GM12878 (cell line): ENCODE data around the gene BLOC1S6. TPM values are rescaled to one million over a fixed set of nuclear protein-coding genes. Genes with fewer than 3 reads are reported as not detected.

Experiments used
- ATAC-seq: fragments of 200-7000 bp; cut with Tn5 transposase; 3 replicates; pipeline ENCODE4 v1.9.1; 2020; ENCODE audit warnings: mild to moderate bottlenecking, moderate library complexity
- BruUV-seq: library from RNA; stranded (reverse); fragments of 400-500 nt; replicated peaks from 2 replicates; lab custom pipeline; 2021; lab: Mats Ljungman, UMichigan
- CTCF ChIA-PET: fragments of 300-600 bp; sonication (Branson Sonifier 250); formaldehyde crosslinking; extraction: SDS; loops from one replicate; lab custom pipeline; 2021; ENCODE audit warnings: inconsistent platforms; lab: Yijun Ruan, JAX
- POLR2A ChIA-PET: fragments of 350-600 bp; formaldehyde crosslinking; extraction: SDS; loops from one replicate; lab custom pipeline; 2021; ENCODE audit warnings: inconsistent platforms; lab: Charles Lee
- RAD21 ChIA-PET: fragments of 300-600 bp; sonication (Branson Sonifier 250); formaldehyde crosslinking; loops from one replicate; lab custom pipeline; 2023; ENCODE audit warnings: antibody characterized with exemption; ENCODE audit not compliant: unreplicated experiment; lab: Charles Lee
- SMC1A ChIA-PET: fragments of 300-600 bp; sonication (Branson Sonifier 250); formaldehyde crosslinking; loops from one replicate; lab custom pipeline; 2023; ENCODE audit not compliant: unreplicated experiment, uncharacterized antibody; lab: Charles Lee
- DNase-seq: peaks from one replicate; pipeline ENCODE4 v3.0.0-alpha.2; 2011; ENCODE audit warnings: low read depth, low spot score
- FAIRE-seq: peaks from 3 replicates; lab custom pipeline; 2011; peaks lifted over from hg19 to GRCh38; lab: Jason Lieb, UNC
- H2AFZ ChIP-seq: 2 replicates; pipeline ENCODE4 v1.6.0; 2011; ENCODE audit warnings: low read depth, low read length, control low read depth; ENCODE audit not compliant: control insufficient read depth
- H3K27ac ChIP-seq: 2 replicates; pipeline ENCODE4 v1.5.1; 2011; ENCODE audit warnings: control low read depth; ENCODE audit not compliant: control insufficient read depth, insufficient read depth
- H3K27me3 ChIP-seq, 2 experiments: replicated peaks in 1 of 2; 2 replicates each; pipeline versions ENCODE4 v1.6.0 to v1.6.1; 2011; ENCODE audit warnings: low read length in 1 of 2; ENCODE audit not compliant: control insufficient read depth in 2 of 2, insufficient read depth in 2 of 2
- H3K36me3 ChIP-seq, 2 experiments: 2 replicates each; pipeline ENCODE4 v1.5.1; 2011; ENCODE audit warnings: low read length in 1 of 2; ENCODE audit not compliant: control insufficient read depth in 2 of 2, insufficient read depth in 2 of 2
- H3K4me1 ChIP-seq: 2 replicates; pipeline ENCODE4 v1.6.1; 2011; ENCODE audit warnings: mild to moderate bottlenecking, low read length, moderate library complexity, mixed read lengths; ENCODE audit not compliant: control insufficient read depth, insufficient read depth
- H3K4me2 ChIP-seq: 2 replicates; pipeline ENCODE4 v1.6.0; 2011; ENCODE audit warnings: control low read depth; ENCODE audit not compliant: control insufficient read depth, insufficient read depth
- H3K4me3 ChIP-seq: fragments of 200-600 bp; sonication (generic); 2 replicates; pipeline ENCODE4 v1.5.1; 2016
- H3K79me2 ChIP-seq: 2 replicates; pipeline ENCODE4 v1.6.0; 2011; ENCODE audit warnings: low read length; ENCODE audit not compliant: control insufficient read depth, insufficient read depth
- H3K9ac ChIP-seq: 2 replicates; pipeline ENCODE4 v1.8.0; 2011; ENCODE audit warnings: low read length, control low read depth, mixed read lengths; ENCODE audit not compliant: control insufficient read depth, insufficient read depth
- H3K9me3 ChIP-seq: replicated peaks from 3 replicates; pipeline ENCODE4 v1.5.1; 2011; ENCODE audit warnings: mild to moderate bottlenecking, low read length; ENCODE audit not compliant: control insufficient read depth, insufficient read depth
- H4K20me1 ChIP-seq: 2 replicates; pipeline ENCODE4 v1.6.0; 2011; ENCODE audit not compliant: control insufficient read depth, insufficient read depth
- BMI1 ChIP-seq: fragments of 450-650 bp; IDR thresholded peaks from 2 replicates; pipeline ENCODE4 v1.6.1; 2016; ENCODE audit warnings: mild to moderate bottlenecking, moderate library complexity, borderline replicate concordance
- E4F1 ChIP-seq: fragments of 450-650 bp; IDR thresholded peaks from 2 replicates; pipeline ENCODE4 v1.6.1; 2018; ENCODE audit warnings: borderline replicate concordance, mild to moderate bottlenecking; ENCODE audit not compliant: partially characterized antibody
- HDAC6 ChIP-seq: fragments of 200-600 bp; sonication (generic); IDR thresholded peaks from one replicate; pipeline ENCODE4 v1.8.0; 2017; ENCODE audit warnings: antibody characterized with exemption; ENCODE audit not compliant: unreplicated experiment
- HDGF ChIP-seq: fragments of 450-650 bp; IDR thresholded peaks from 2 replicates; pipeline ENCODE4 v1.6.1; 2016; ENCODE audit warnings: antibody characterized with exemption
- JUND ChIP-seq: IDR thresholded peaks from 2 replicates; pipeline ENCODE4 v1.6.1; 2012; ENCODE audit warnings: low read depth, mild to moderate bottlenecking, low read length, improper control_type of control experiment, moderate library complexity
- LARP7 ChIP-seq: fragments of 450-650 bp; IDR thresholded peaks from 2 replicates; pipeline ENCODE4 v1.6.1; 2017; ENCODE audit warnings: mild to moderate bottlenecking
- NR2C2 ChIP-seq: IDR thresholded peaks from 2 replicates; pipeline ENCODE4 v1.6.1; 2011; ENCODE audit warnings: borderline replicate concordance, low read depth; ENCODE audit not compliant: control insufficient read depth, insufficient read length
- RAD51 ChIP-seq: fragments of 450-650 bp; IDR thresholded peaks from 2 replicates; pipeline ENCODE4 v1.6.1; 2016; ENCODE audit warnings: moderate library complexity, mild to moderate bottlenecking, inconsistent platforms
- SIX5 ChIP-seq: IDR thresholded peaks from 2 replicates; pipeline ENCODE4 v1.6.1; 2011; ENCODE audit warnings: mild to moderate bottlenecking, low read depth, low read length, moderate library complexity; ENCODE audit not compliant: severe bottlenecking
- SREBF2 ChIP-seq: IDR thresholded peaks from 2 replicates; pipeline ENCODE4 v1.6.1; 2012; ENCODE audit warnings: mild to moderate bottlenecking, low read length
- STAT1 ChIP-seq: fragments of 450-650 bp; conservative IDR thresholded peaks from 2 replicates; pipeline ENCODE4 v1.6.1; 2014; ENCODE audit warnings: antibody characterized with exemption, mild to moderate bottlenecking
- ZNF592 ChIP-seq: fragments of 450-650 bp; IDR thresholded peaks from 2 replicates; pipeline ENCODE4 v1.6.1; 2017; ENCODE audit warnings: mild to moderate bottlenecking, moderate library complexity
- WGBS: methylation state at CpG from one replicate; pipeline ENCODE4 v1.1.6; 2016; ENCODE audit warnings: low lambda C conversion rate; ENCODE audit not compliant: insufficient replicate concordance, insufficient coverage; ENCODE audit errors: missing lambda C conversion rate; 5-methylcytosine and 5-hydroxymethylcytosine counted together
- in situ Hi-C: fragments of 300-500 bp; cut with MboI; formaldehyde crosslinking; loops from 9 replicates; pipeline ENCODE4 v1.14.3; 2018; ENCODE audit warnings: mixed read lengths
- intact Hi-C: fragments of 100-400 bp; cut with micrococcal nuclease; formaldehyde crosslinking; loops from one replicate; pipeline ENCODE4 v1.14.2; 2022; ENCODE audit not compliant: unreplicated experiment
- polyA plus RNA-seq, 11 experiments: library from polyadenylated mRNA; depleted of rRNA in 4 of 11; unstranded in 6 of 11; stranded (reverse) in 5 of 11; fragments of >200 nt; fragmentation: Nextera tagmentation in 4 of 11; fragmentation: Illumina TruSeq in 1 of 11; extraction: Ambion mirVana in 4 of 11; extraction: Trizol in 1 of 11; gene quantifications; 1 replicate in 1 of 11; 2 replicates in 10 of 11; pipeline versions ENCODE4 v1.2.1 to v1.2.3, GENCODE V29; 2011 to 2016; ENCODE audit warnings: inconsistent platforms in 2 of 11, missing spikeins in 2 of 11, low read depth in 1 of 11
- total RNA-seq, 4 experiments: library from RNA; depleted of rRNA in 3 of 4; stranded (reverse); fragments of >200 nt in 3 of 4; fragmentation: Illumina TruSeq in 1 of 4; extraction: Trizol in 1 of 4; gene quantifications; 2 replicates each; pipeline versions ENCODE4 v1.2.1 to v1.2.3, GENCODE V29; 2013 to 2021
- TF ChIP-seq, protein P1 (sequence below): fragments of 450-650 bp; IDR thresholded peaks from 2 replicates; pipeline ENCODE4 v1.6.1; 2017; ENCODE audit warnings: mild to moderate bottlenecking, low read depth, inconsistent platforms; ENCODE audit not compliant: poor library complexity, severe bottlenecking

BLOC1S6 gene
- total and polyA plus RNA-seq, 10 of the 15 experiments (the other 5 are each of a cell fraction or from before 2014, with no cell fraction given) = 13.5 to 48.8 (median 32.7) TPM

GRCh38 chr15:45594835-45595530 lies 7.8 kb downstream of the BLOC1S6 start:
- 78% methylated on average over 2 of the region's 2 CpGs for WGBS
- in situ Hi-C loops = no loop called here
- Histone ChIP-seq H3K9ac (no peak overlapping the region), H3K4me3 (no peak overlapping the region), H3K79me2 (peaks cover 24% of the 10 kb centered on the region), H4K20me1 (no peaks in the 10 kb centered on the region), H2AFZ (no peak overlapping the region), H3K27ac (no peak overlapping the region)
- BruUV-seq = no TSS peak
- ChIA-PET SMC1A (interaction anchor here (0.6 to 2.0 kb wide), 6 partner anchors 9 to 156 kb away, joined by 3 to 6 read pairs (median 4); no protein-coding TSS in a partner anchor), CTCF (interaction anchor here (0.9 to 4.8 kb wide), 4 partner anchors 18 to 138 kb away, joined by 3 to 27 read pairs (median 8); no protein-coding TSS in a partner anchor), RAD21 (interaction anchor here (0.9 to 1.0 kb wide), 2 partner anchors 8 to 9 kb away, joined by 3 read pairs; no protein-coding TSS in a partner anchor)
- ATAC-seq = no peak; the same call in 2 of the 3 replicates
- TF ChIP-seq E4F1 (no peak), STAT1 (no peak), HDAC6 (no peak), SIX5 (no peak), LARP7 (no peak), ZNF592 (no peak), NR2C2 (no peak), RAD51 (no peak), BMI1 (no peak), SREBF2 (no peak), HDGF (no peak), JUND (no peak)
- TF ChIP-seq, protein P1, sequence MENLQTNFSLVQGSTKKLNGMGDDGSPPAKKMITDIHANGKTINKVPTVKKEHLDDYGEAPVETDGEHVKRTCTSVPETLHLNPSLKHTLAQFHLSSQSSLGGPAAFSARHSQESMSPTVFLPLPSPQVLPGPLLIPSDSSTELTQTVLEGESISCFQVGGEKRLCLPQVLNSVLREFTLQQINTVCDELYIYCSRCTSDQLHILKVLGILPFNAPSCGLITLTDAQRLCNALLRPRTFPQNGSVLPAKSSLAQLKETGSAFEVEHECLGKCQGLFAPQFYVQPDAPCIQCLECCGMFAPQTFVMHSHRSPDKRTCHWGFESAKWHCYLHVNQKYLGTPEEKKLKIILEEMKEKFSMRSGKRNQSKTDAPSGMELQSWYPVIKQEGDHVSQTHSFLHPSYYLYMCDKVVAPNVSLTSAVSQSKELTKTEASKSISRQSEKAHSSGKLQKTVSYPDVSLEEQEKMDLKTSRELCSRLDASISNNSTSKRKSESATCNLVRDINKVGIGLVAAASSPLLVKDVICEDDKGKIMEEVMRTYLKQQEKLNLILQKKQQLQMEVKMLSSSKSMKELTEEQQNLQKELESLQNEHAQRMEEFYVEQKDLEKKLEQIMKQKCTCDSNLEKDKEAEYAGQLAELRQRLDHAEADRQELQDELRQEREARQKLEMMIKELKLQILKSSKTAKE = no peak
- TF ChIP-seq, all 136 proteins: peak for 0
- no peaks in the 10 kb centered on the region; the same call in 1 of the 3 replicates for H3K9me3 ChIP-seq
- DNase-seq = no peak
- no peak for FAIRE-seq
- H3K27me3 ChIP-seq = no peaks in the 10 kb centered on the region
- intact Hi-C loops = no loop called here
- H3K4me1 ChIP-seq = no peaks in the 10 kb centered on the region
- H3K4me2 ChIP-seq = no peak overlapping the region
- peaks cover 1 to 21% of the 10 kb centered on the region in 2 experiments; a peak in 2 of 4 replicates for H3K36me3 ChIP-seq
- POLR2A ChIA-PET = interaction anchor here (0.6 to 1.7 kb wide), 3 partner anchors 8 to 203 kb away, joined by 3 read pairs; no protein-coding TSS in a partner anchor
